HG03520 (cell line): Measurements from ENCODE around the gene CHKB.

ENCODE experiments used
- ATAC-seq: cut with Tn5 transposase; IDR thresholded peaks from one replicate; pipeline ENCODE4 v1.9.1; 2021; ENCODE audit warnings: mild to moderate bottlenecking, moderate library complexity; ENCODE audit not compliant: unreplicated experiment

The CHKB gene

DNA sequence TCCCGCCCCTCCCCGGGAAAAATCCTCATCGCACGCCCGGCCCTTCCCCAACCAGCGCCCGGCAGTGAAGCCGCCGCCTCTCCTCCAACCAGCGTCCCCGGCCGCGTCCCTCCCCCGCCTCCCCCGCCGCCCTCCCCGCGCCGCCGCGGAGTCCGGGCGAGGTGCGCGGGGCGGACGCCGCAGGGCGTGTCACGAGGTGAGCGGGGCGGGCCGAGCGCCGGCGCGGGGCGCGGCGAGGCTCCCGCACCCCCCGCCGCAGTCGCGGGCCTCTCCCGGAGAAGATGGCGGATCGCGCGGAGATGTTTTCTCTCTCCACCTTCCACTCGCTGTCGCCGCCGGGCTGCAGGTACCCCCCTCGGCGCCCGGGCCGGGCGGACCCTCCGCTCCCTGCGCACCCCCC, 17.9 kb upstream of the CHKB start, which contains the start of gene MAPK8IP2:
TSS of gene MAPK8IP2 (plus strand) at position 256 of the 400 bp plus-strand sequence. CDS start at position 282, 26 bp downstream.
- no peak for ATAC-seq

DNA sequence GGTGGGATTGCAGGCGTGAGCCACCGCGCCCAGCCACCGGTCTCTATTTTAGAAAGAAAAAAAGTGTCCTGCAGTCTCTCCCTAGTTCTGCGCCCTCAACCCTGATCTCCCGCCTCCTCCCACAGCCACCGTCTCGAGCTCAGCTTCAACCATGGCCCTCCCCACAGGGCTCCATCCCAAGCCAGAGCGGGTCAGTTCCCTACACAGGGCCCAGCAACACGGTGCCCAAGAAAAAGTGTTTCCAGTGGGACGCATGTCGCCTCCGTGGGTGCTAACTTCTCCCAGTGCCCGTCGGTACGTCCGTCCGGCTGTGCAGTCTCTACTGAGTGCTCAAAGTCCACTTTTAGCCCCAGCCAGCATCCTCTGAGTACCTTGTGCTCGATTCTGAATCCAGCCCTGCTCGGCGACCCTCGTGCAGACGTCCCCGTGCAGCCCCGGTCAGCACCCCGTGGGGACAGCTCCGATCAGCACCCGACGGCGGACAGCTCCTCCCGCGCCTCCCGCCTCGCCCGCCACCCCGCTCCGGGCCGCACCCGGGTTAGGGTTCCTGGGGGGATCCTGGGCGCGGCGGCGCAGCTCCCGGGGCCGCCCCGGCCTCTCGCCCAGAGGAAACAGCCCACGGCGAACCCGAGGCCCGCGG, 17.3 kb upstream of the CHKB start:
- no peak for ATAC-seq

DNA sequence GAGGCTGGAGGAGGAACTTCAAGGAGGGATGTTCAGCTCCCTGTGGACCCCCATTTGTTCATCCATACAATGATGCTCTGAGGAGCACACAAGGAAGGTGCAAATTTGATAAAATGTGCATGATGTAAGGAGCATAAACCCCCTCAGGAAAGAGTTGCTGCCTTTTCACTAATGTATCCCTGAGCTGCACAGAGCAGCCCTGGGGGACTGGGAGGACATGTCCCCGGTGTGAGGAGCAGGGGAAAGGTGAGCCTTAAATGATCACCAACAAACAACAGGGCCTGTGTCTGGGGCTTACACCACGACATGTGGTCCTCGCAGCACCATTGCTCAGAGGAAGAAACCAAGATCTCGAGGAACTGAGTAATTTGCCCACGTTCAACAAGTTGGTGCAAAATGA, 14.4 kb upstream of the CHKB start:
- ATAC-seq: no peak

DNA sequence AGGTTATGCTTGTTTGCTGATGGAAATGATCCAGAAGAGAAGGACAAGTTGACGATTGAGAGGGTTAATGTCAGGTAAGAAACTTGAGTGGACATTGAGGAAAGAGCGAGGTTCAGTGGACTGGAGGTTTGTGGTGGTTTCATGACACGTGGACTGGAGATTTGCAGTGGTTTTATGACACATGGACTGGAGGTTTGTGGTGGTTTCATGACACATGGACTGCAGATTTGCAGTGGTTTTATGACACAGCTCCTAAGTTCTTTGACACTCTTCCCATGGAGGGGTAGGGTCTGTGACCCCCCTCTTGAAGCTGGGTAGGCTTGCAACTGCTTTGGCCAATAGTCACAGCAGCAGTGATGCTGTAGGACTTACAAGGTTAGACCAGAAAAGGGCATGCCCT, 12.5 kb upstream of the CHKB start:
- ATAC-seq: no peak

DNA sequence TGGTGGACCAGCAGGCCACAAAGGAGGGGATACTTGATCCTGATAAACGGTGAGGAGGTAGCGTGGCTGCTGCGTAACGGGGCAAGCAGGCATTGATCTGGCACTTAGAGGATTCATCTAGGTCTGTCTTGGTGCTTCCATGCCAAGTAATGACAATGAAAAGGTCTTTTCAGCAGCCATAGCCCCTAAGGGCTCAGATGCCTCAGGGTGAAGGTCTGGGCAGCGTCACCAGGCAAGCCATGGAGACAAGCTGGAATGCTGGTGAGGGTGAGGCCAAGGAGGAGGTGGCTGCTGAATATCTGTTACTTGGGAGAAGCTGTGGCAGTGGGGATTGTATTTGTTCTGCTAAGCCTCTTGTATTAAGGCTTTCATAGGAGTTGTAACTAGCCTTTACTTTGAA, 4.8 kb upstream of the CHKB start:
- ATAC-seq: no peak

DNA sequence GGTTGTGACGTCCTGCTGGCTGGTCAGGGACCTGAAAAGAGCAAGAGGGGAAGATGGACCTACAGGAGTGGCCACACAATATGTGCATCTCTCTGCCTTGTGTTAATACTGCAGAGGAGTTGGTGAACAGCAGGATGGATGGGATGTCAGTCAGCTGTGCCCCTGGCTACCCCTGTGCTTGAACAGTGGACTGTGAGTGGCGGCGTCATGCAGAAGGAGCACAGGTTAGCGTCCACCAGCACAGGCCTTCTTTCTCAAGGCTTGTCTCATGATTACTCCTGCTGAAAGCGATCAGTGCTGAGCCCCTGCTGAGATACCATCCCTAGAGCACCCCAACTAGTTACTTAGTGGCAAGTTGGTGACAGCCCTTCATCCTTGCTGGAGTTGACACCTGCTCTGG, 3.8 kb upstream of the CHKB start:
- ATAC-seq: no peak

DNA sequence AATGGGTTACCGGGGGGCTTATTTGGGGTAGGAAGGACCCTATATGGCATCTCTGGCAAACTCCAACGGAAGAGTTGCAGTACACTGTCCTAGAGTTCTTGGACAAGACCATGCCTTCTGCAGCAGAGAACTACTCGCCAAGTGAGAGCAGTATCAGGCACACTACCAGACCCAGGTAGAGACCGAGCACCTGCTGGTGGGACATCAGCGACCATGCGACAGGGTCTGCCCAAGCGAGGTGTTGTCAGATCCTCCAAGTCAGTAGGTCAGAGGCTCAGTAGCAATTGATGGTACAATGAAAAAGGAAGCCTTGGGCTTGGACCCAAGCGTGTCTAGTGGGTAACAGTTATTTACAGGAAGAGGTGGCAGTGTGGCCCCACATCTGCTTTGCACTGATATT, 3.1 kb upstream of the CHKB start:
- no peak for ATAC-seq

DNA sequence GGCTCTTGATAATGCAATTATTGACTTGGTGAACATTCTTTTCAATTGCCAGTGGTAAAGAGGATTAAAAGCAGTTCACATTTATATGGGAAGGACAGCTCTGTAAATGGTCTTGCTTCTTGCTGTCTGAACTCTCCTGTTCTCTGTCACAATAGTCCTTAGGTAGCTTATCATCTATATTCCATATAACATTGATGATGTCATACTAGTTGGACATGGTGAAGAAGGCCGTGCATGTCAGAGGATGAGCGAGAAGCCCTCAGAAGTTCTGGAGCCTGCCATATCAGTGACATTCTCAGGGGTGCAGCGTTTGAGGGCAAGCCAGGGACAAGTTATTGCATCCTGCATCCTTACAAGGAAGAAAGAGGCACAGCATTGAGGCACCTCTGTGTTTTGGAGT, 2.6 kb upstream of the CHKB start:
- no peak for ATAC-seq

DNA sequence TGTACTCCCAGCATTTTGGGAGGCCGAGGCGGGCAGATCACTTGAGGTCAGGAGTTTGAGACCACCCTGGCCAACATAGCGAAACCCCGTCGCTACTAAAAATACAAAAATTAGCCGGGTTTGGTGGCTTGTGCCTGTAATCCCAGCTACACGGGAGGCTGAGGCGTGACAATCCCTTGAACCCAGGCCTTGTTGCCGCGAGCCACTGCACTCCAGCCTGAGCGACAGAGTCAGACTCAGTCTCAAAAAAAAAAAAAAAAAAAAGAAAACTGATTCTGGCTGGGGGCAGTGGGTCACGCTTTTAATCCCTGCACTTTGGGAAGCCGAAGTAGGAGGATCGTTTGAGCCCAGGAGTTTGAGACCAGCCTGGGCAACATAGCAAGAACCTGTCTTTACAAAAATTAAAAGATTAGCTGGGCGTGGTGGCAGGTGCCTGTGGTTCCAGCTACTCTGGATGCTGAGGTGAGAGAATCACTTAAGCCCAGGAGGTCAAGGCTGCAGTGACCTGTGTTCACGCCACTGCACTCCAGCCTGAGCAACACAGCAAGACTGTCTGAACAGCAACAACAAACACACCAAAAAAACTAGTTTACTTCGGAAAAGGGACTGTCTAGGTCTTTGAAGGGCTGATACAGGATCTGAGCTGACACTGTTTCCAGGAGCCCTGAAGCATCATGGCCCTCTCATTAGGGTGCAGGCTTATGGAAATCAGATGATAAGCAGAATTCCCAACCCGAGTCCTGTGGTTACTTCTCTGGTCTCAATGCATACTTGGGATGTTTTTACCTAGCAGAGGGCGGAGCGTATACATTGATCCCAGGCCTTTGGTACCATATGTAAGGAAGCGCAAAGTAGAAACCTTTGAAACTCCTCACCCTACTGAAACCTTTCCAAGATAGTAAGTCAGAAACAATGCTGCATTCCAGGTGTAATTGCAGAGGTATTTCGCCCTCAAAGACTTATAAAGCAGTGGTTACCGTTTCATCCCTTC, 1.8 kb upstream of the CHKB start:
- no peak for ATAC-seq

DNA sequence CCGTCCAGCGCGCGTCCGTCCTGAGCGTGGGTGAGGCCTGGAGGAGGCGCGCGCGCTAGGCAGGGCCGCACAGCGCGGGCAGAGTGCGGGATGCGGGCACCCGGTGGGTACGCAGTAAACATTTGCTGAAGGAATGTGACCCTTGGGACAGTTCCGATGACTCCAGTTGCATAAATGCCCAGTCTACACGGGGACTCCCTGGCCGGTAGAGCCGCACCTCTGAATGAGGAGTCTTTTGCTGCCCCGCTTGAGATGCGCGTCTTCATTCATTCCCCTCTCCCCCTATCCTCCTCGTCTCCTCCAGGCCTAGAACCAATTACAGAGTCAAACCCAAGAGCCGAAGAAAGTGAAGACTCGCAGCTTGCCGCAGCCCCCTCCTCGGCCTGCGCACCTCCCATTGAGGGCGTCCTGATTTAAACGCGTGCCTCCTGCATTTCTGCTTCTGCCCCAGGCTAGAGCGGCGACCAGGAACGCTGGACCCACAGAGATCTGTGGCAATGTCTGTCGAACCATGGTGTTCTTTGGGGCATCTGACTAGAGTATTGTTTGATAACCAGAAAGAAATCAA, 729 bp upstream of the CHKB start:
- peak; percentile 35 for ATAC-seq

DNA sequence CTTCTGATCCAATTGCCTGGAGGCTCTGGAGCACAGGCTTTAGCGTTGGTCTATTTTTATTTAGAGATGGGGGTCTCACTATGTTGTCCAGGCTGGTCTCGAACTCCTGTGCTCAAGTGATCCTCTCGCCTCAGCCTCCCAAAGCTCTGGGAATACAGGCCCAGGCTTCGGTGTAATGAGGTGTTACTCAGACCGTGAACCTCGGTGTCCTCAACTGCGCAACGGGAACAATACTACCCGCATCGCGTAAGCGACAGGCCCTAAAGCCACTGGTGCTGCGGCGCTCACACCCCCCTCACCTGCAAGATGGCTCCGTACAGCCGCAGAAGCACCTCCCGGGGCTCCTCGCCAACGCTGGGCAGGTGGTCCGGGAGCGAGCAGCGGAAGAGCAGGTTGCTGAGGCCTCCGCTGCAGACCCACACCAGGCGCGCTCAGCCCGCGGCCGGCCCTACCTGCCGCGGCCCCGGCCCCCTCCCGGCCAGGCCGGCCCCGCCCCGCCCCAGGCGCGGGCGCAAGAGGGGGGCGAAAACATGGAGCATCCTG, 628 bp downstream of the CHKB start:
- no peak for ATAC-seq

DNA sequence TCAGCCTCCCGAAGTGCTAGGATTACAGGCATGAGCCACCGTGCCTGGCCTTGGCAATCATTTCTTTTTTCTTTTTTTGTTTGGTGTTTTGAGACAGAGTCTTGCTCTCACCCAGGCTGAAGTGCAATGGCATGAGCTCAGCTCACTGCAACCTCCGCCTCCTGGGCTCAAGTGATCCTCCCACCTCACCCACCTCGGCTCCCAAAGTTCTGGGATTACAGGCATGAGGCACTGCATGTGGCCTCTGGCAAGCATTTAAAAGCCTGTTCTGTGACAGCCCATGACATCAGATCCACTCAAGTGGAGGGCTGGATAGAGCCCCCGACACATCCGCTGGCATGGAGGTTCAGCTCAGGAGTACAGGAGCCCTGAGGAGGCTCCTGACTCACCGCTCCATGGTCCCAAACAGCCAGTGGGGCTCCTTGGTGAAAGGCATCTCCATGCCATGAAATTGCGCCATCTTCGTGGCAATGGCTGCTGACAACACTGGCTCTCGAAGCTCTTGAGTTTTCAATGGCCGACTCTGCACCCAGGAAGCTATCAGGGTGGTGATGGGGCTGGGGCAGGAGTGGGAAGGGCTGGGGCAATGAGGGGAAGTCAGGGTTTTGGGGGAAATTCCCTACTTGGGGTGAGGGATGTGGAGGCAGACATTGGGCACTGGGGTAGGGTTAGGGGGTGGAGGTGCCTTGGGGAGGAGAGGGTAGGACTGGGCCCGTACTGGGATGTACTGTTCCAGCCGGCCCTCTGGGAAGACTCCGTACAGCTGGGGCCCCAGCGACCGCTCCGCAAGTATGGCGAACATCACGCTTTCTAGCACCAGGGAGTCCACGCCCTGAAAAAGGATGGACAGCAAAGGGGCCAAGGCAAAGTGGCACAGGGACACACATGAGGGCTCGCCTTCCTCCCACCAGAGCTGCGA, 1.4 kb downstream of the CHKB start:
- ATAC-seq: no peak

DNA sequence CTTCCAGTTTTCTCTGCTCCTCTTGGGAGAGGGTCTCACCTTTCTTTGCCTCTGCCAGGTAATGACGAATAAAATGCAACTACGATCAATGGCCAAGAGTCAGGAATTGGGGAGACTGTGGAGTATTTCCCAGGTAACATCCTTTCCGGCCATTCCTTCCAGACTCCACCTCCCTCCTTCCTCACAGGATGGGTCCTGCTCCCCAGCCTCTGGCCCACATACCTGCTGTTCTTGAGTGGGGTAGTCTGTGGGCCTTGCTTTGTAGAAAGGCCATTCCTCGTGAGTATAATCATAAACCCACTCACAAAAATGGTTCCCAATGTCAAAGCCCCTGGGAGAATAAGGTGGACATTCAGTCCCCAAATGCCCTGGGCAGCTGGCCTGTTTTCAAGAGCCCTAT, 2.9 kb downstream of the CHKB start:
- ATAC-seq: no peak

DNA sequence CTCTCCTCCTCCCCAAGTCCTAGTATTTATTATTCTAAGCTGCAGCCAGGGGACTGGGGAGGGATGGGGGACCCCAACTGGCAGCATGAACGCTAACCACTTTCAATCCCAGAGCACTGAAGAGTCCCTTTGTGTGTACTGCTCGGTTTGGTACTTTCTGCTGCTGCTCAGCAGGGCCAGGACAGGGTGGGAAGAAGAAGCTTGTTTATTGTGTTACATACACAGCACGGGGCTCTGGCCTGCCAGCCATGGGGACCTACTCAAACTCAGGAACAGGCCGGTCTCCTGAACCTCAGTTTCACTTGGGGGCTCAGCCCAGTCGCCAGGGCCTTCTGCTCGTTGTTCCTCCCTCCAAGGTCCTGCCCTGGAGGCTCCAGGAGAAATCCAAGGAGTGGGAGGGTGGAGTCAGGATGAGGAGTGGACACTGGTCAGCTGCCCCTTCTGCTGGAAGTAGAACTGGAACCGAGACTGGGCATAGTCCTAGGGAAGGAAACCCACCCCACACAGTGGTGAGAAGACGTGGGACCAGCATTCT, 3.8 kb downstream of the CHKB start:
- ATAC-seq: no peak

DNA sequence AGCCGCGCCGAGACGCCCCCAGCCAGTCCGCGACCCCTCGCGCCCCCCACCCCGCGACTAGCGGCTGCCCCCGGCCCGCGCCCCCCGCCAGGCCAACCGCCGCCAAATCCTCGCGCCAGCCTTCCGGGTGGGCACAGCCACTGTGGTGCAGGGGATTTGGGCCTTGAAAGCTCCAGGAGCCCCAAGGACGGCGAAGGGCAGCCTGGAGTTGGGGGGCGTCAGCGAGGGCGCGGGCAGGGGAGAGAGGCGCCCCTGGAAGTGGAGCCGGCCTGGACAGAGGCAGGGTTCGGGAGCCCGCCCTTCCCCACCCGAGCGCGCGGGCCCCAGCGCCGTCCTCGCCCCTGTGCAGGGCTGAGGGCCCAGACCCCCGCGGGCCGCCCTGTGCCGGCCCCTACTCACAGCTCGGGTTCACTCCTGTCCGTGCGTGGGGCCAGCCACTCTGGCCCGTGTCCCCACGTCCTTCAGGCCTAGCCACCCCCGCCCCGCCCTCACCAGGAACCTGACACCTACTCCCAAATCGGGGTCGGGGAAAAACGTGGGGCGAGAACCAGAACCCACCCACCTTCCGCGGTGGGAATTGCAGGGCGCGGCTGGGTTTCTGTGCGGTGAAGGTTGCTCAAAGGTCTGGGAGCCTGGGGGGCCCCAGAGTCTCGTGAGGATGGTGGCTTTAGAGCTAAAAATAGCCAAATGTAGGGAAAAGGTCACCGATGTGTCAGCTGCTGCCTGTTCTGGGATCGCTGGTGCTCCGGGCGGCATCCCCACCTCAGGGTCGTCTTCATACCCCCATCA, 4.5 kb downstream of the CHKB start, which contains the start of gene CPT1B:
TSS of gene CPT1B (minus strand) at position 441 of the 789 bp plus-strand sequence. CDS start 512 bp downstream, outside the sequence.
- no peak for ATAC-seq

DNA sequence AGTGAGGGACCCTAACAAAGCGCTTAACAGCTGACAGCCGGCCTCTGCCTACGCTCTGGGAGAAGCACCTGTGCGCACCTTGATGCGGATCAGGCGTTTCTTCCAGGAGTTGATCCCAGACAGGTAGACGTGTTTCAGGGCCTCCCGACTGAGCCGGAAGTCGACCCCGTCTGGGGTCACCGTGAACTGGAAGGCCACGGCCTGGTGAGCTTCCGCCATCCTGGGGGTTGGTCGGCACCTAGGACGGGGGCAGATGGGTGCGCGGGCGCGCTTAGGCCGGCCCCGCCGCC, 5.0 kb downstream of the CHKB start:
- ATAC-seq: no peak

DNA sequence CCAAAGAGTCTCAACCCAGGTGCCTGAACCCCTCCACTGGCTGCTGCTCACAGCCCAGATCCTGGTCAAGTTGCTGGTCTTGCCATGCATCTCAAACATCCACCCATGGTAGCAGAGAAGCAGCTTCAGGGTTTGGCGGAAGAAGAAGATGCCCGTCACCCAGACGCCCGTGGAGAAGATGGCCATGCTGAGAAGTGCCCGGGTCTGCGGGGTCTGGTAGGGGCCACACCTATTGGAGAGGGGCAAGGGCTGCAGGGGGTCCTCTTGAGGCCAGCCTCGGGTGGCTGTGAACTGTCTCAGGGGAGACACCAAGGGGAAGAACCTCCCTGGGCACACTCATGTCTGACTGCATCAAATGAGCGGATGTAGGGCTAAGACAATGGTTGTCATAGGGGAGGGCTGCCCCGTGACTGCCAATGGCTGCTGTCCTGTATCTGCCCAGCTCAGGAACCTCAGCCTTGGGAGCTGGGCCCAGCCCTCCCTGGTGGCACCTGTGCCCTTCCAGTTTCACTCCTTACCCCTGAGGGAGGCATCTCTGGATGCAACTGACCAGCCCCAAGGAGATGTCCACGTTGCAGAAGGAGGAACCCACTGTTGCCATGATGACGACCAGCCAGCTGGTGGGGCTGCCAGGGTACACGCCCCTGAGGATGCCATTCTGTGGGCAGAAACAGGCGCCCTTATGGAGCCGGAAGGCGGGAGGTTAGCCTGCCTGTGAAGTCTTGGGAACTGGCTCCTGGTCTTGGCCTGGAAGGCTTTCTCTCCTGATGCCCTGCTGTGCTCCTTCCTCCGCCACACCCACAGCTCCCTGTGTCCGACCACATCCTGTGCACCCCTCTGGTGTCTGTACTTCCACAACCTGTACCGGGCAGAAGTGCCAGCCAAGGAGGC, 5.6 kb downstream of the CHKB start:
- ATAC-seq: no peak

DNA sequence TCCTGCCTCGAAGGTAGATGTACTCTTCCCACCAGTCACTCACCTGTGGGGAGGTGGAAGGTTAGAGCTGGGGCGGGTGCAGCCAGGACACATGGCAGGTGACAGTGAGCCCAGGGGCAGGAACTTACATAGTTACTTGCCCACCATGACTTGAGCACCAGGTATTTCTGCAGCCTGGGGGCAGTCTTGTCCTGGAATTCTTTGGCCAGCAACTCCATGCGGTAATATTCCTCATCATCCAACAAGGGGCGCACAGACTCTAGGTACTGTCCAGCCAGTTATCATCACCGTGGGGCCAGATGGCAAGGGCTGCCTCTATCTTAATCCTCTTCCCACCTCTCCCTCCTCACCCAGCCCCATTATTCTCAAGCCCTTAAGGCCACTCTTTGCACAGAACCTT, 6.6 kb downstream of the CHKB start:
- ATAC-seq: no peak
